Neural cell (in vitro differentiated cells): Measurements from ENCODE around the gene PRR11.
"Not testable (repeated sequence)": the region's sequence is repeated elsewhere in the genome, so short reads cannot be mapped to it uniquely, and the experiment has no call there.

Experiments used
- EP300 ChIP-seq: fragments of 450-650 bp; conservative IDR thresholded peaks from 2 replicates; pipeline ENCODE4 v1.6.1; 2014; ENCODE audit warnings: antibody characterized with exemption, mild to moderate bottlenecking, moderate library complexity; ENCODE audit not compliant: poor library complexity, severe bottlenecking
- EZH2 ChIP-seq: fragments of 200-600, 300-800 bp; shearing (Covaris generic), sonication (generic); IDR thresholded peaks from 2 replicates; pipeline ENCODE4 v1.6.1; 2014; ENCODE audit warnings: antibody characterized with exemption, low read length, borderline replicate concordance, mild to moderate bottlenecking; ENCODE audit not compliant: insufficient read depth, poor library complexity, severe bottlenecking
- POLR2AphosphoS5 ChIP-seq: IDR thresholded peaks from 2 replicates; pipeline ENCODE4 v1.6.1; 2012
- TF ChIP-seq, protein P1 (sequence below): fragments of 450-650 bp; IDR thresholded peaks from 2 replicates; pipeline ENCODE4 v1.5.1; 2014; ENCODE audit warnings: antibody characterized with exemption, mild to moderate bottlenecking, moderate library complexity; ENCODE audit not compliant: poor library complexity, severe bottlenecking

DNA sequence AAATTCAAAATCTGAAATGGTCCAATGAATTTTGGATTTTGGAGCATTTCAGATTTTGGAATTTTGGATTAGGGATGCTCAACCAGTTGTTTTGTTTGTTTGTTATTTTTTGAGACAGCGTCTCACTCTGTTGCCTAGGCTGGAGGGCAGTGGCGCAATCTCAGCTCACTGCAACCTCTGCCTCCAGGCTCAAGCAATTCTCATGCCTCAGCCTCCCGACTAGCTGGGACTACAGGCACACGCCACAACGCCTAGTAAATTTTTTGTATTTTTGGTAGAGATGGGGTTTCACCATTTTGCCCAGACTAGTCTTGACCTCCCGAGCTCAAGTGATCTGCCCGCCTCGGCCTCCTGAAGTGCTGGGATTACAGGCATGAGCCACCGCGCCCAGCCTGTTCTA is 17.2 kb upstream of the PRR11 start:
- TF ChIP-seq, protein P1, sequence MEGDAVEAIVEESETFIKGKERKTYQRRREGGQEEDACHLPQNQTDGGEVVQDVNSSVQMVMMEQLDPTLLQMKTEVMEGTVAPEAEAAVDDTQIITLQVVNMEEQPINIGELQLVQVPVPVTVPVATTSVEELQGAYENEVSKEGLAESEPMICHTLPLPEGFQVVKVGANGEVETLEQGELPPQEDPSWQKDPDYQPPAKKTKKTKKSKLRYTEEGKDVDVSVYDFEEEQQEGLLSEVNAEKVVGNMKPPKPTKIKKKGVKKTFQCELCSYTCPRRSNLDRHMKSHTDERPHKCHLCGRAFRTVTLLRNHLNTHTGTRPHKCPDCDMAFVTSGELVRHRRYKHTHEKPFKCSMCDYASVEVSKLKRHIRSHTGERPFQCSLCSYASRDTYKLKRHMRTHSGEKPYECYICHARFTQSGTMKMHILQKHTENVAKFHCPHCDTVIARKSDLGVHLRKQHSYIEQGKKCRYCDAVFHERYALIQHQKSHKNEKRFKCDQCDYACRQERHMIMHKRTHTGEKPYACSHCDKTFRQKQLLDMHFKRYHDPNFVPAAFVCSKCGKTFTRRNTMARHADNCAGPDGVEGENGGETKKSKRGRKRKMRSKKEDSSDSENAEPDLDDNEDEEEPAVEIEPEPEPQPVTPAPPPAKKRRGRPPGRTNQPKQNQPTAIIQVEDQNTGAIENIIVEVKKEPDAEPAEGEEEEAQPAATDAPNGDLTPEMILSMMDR = not testable (repeated sequence)
- not testable (repeated sequence) for TF ChIP-seq EZH2, EP300, POLR2AphosphoS5
